ENCODE results near the gene MYRIP.

Gene MYRIP

GRCh38 chr3:39978308-39978707 lies 168.9 kb downstream of the MYRIP start:
- Histone ChIP-seq H3K9me3 (ENCODE audit: control insufficient read depth, insufficient read depth, low read length) (no peaks in the 10 kb centered on the region), H3K36me3 (ENCODE audit: control insufficient read depth, low read length) (no peaks in the 10 kb centered on the region), H3K9me2 (replicated peaks; ENCODE audit: control insufficient read depth, low read length) (no peaks in the 10 kb centered on the region), H3K27me3 (ENCODE audit: control insufficient read depth, low read length) (no peaks in the 10 kb centered on the region), H3K27ac (ENCODE audit: low read depth, low read length) (no peak overlapping the region), H3K79me2 (ENCODE audit: control insufficient read depth, low read length) (no peaks in the 10 kb centered on the region), H3K4me3 (ENCODE audit: low read length) (no peak overlapping the region), H3K4me1 (ENCODE audit: control insufficient read depth, low read length) (no peaks in the 10 kb centered on the region), H3F3A (ENCODE audit: control insufficient read depth, insufficient read depth) (no peaks in the 10 kb centered on the region), H4K20me1 (ENCODE audit: control insufficient read depth, insufficient read depth, low read depth, low read length) (no peaks in the 10 kb centered on the region), H3K4me2 (ENCODE audit: low read length) (no peak overlapping the region)
- TF ChIP-seq EZH2phosphoT487 (IDR thresholded peaks at IDR 0.05; ENCODE audit: borderline replicate concordance, low read length), result no peak
- TF ChIP-seq, protein P1, sequence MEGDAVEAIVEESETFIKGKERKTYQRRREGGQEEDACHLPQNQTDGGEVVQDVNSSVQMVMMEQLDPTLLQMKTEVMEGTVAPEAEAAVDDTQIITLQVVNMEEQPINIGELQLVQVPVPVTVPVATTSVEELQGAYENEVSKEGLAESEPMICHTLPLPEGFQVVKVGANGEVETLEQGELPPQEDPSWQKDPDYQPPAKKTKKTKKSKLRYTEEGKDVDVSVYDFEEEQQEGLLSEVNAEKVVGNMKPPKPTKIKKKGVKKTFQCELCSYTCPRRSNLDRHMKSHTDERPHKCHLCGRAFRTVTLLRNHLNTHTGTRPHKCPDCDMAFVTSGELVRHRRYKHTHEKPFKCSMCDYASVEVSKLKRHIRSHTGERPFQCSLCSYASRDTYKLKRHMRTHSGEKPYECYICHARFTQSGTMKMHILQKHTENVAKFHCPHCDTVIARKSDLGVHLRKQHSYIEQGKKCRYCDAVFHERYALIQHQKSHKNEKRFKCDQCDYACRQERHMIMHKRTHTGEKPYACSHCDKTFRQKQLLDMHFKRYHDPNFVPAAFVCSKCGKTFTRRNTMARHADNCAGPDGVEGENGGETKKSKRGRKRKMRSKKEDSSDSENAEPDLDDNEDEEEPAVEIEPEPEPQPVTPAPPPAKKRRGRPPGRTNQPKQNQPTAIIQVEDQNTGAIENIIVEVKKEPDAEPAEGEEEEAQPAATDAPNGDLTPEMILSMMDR (IDR thresholded peaks at IDR 0.05; ENCODE audit: low read depth, low read length, poor library complexity, severe bottlenecking), result no peak

- Histone ChIP-seq H3K4me2 (ENCODE audit: low read length) (no peak overlapping the region), H3K4me3 (ENCODE audit: low read length) (no peak overlapping the region)
These were observed 170.6 kb downstream of the MYRIP start for GRCh38 chr3:39980058-39980457.

DNA sequence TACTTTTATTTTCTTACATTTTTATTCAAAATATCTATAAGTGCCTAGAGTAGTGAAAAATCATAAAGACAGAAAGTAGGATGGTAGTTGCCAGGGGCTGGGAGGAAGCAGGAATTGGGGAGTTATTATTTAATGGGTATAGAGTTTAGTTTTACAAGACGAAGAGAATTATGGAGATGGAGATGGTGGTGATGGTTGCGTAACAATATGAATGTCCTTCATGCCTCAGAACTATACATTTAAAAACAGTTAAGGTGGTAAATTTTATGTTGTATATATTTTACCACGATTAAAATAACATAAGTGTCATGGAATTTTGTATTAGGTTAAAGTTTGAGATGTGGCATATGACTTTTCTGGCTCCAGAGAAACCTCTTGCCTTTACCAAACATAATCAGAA lies 171.4 kb downstream of the MYRIP start:
- H3K27ac ChIP-seq (ENCODE audit: low read depth, low read length), result no peak overlapping the region
- TF ChIP-seq, protein P1 (IDR thresholded peaks at IDR 0.05; ENCODE audit: low read depth, low read length, poor library complexity, severe bottlenecking), result no peak
- TF ChIP-seq EZH2phosphoT487 (IDR thresholded peaks at IDR 0.05; ENCODE audit: borderline replicate concordance, low read length), result no peak

More at GRCh38 chr3:39980058-39980457, 170.6 kb downstream of the MYRIP start:
- Histone ChIP-seq H3K9me3 (ENCODE audit: control insufficient read depth, insufficient read depth, low read length) (no peaks in the 10 kb centered on the region), H3K36me3 (ENCODE audit: control insufficient read depth, low read length) (no peaks in the 10 kb centered on the region), H4K20me1 (ENCODE audit: control insufficient read depth, insufficient read depth, low read depth, low read length) (no peaks in the 10 kb centered on the region), H3F3A (ENCODE audit: control insufficient read depth, insufficient read depth) (no peaks in the 10 kb centered on the region), H3K4me1 (ENCODE audit: control insufficient read depth, low read length) (no peaks in the 10 kb centered on the region), H3K27ac (ENCODE audit: low read depth, low read length) (no peak overlapping the region), H3K9me2 (replicated peaks; ENCODE audit: control insufficient read depth, low read length) (no peaks in the 10 kb centered on the region), H3K27me3 (ENCODE audit: control insufficient read depth, low read length) (no peaks in the 10 kb centered on the region), H3K79me2 (ENCODE audit: control insufficient read depth, low read length) (no peaks in the 10 kb centered on the region)
- TF ChIP-seq, protein P1 (IDR thresholded peaks at IDR 0.05; ENCODE audit: low read depth, low read length, poor library complexity, severe bottlenecking), result no peak
- no peak for TF ChIP-seq EZH2phosphoT487 (IDR thresholded peaks at IDR 0.05; ENCODE audit: borderline replicate concordance, low read length)

More for the DNA sequence above, 171.4 kb downstream of the MYRIP start:
- no peaks in the 10 kb centered on the region for H3K9me3 ChIP-seq (ENCODE audit: control insufficient read depth, insufficient read depth, low read length)
- H3K4me1 ChIP-seq (ENCODE audit: control insufficient read depth, low read length), result no peaks in the 10 kb centered on the region
- H3F3A ChIP-seq (ENCODE audit: control insufficient read depth, insufficient read depth), result no peaks in the 10 kb centered on the region
- no peaks in the 10 kb centered on the region for H3K27me3 ChIP-seq (ENCODE audit: control insufficient read depth, low read length)
- no peak overlapping the region for H3K4me3 ChIP-seq (ENCODE audit: low read length)
- H4K20me1 ChIP-seq (ENCODE audit: control insufficient read depth, insufficient read depth, low read depth, low read length), result no peaks in the 10 kb centered on the region
- no peak overlapping the region for H3K4me2 ChIP-seq (ENCODE audit: low read length)
- no peaks in the 10 kb centered on the region for H3K9me2 ChIP-seq (replicated peaks; ENCODE audit: control insufficient read depth, low read length)
- no peaks in the 10 kb centered on the region for H3K36me3 ChIP-seq (ENCODE audit: control insufficient read depth, low read length)
- no peaks in the 10 kb centered on the region for H3K79me2 ChIP-seq (ENCODE audit: control insufficient read depth, low read length)

Data from DOHH2 (cell line).